Smooth muscle cell (in vitro differentiated cells): ENCODE results near the gene BMX. TPM values are rescaled to one million over a fixed set of nuclear protein-coding genes. Genes with fewer than 3 reads are reported as not detected.

ENCODE experiments used
- DNase-seq: peaks from one replicate; lab custom pipeline; 2025; ENCODE audit not compliant: unreplicated experiment; lab: John Stamatoyannopoulos, UW
- H2AFZ ChIP-seq: fragments of 200-600 bp; sonication (generic); 2 replicates; pipeline ENCODE4 v1.6.0; 2016; ENCODE audit warnings: antibody characterized with exemption, low read depth, mild to moderate bottlenecking
- H3F3A ChIP-seq: fragments of 200-600 bp; sonication (generic); 2 replicates; pipeline ENCODE4 v1.6.0; 2017; ENCODE audit warnings: antibody characterized with exemption, low read depth
- H3K27ac ChIP-seq: fragments of 200-600 bp; sonication (generic); 2 replicates; pipeline ENCODE4 v1.5.1; 2016; ENCODE audit warnings: low read depth, mild to moderate bottlenecking
- H3K27me3 ChIP-seq: fragments of 200-600 bp; sonication (generic); 2 replicates; pipeline ENCODE4 v1.6.1; 2016; ENCODE audit warnings: low read depth, mild to moderate bottlenecking
- H3K36me3 ChIP-seq: fragments of 200-600 bp; sonication (generic); 2 replicates; pipeline ENCODE4 v1.5.1; 2016; ENCODE audit warnings: low read depth
- H3K4me1 ChIP-seq: fragments of 200-600 bp; sonication (generic); 2 replicates; pipeline ENCODE4 v1.5.1; 2016; ENCODE audit warnings: low read depth
- H3K4me2 ChIP-seq: fragments of 200-600 bp; sonication (generic); 2 replicates; pipeline ENCODE4 v1.6.0; 2016; ENCODE audit warnings: mild to moderate bottlenecking
- H3K4me3 ChIP-seq: fragments of 200-600 bp; sonication (generic); 2 replicates; pipeline ENCODE4 v1.5.1; 2016; ENCODE audit warnings: mild to moderate bottlenecking
- H3K79me2 ChIP-seq: fragments of 200-600 bp; sonication (generic); 2 replicates; pipeline ENCODE4 v1.6.0; 2016; ENCODE audit warnings: low read depth, mild to moderate bottlenecking
- H3K9ac ChIP-seq: fragments of 200-600 bp; sonication (generic); 2 replicates; pipeline ENCODE4 v1.6.0; 2016; ENCODE audit warnings: low read depth
- H3K9me3 ChIP-seq: fragments of 200-600 bp; sonication (generic); replicated peaks from 2 replicates; pipeline ENCODE4 v1.5.1; 2016; ENCODE audit warnings: low read depth
- H4K20me1 ChIP-seq: fragments of 200-600 bp; sonication (generic); 2 replicates; pipeline ENCODE4 v1.6.0; 2016; ENCODE audit warnings: low read depth
- WGBS: methylation state at CpG from one replicate; pipeline ENCODE4 v1.1.7; 2016; ENCODE audit warnings: low lambda C conversion rate; 5-methylcytosine and 5-hydroxymethylcytosine counted together
- polyA plus RNA-seq: library from polyadenylated mRNA; unstranded; fragments of >200 nt; fragmentation: Nextera tagmentation; extraction: Ambion mirVana; gene quantifications from 2 replicates; pipeline ENCODE4 v1.2.1, GENCODE V29; 2016
- total RNA-seq: library from RNA; depleted of rRNA; stranded (reverse); fragments of >200 nt; gene quantifications from 2 replicates; pipeline ENCODE4 v1.2.3, GENCODE V29; 2014
- TF ChIP-seq, protein P1 (sequence below): fragments of 200-600 bp; sonication (generic); IDR thresholded peaks from 2 replicates; pipeline ENCODE4 v1.5.1; 2017; ENCODE audit warnings: borderline replicate concordance, mild to moderate bottlenecking, antibody characterized with exemption; ENCODE audit not compliant: insufficient read depth, poor library complexity, severe bottlenecking

Gene BMX
- total and polyA plus RNA-seq, 2 experiments from 2014 or later, result not detected

DNA sequence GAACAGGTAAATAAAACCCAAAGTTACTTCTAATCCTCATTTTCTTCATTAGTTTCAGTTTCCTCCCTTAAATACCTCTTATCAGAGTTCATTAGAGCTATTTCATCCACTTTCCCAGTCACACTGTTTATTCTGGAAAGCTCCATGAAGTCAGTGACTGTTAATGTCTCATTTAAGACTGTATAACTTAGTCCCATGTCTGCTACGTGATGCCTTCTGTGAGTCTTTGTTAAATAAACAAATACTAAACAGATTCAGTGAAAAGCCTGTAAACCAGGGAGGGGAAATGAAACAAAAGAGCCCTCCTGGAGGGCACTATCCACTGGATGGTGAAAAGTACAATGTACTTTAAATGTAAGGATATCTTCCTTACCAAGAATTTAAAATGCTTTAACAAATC, 75.4 kb downstream of the BMX start:
- Histone ChIP-seq H3K27ac (peak overlapping the region; percentile 78), H4K20me1 (no peaks in the 10 kb centered on the region), H3K36me3 (no peaks in the 10 kb centered on the region), H2AFZ (peak overlapping the region; percentile 81), H3K4me1 (peaks cover 34% of the 10 kb centered on the region), H3F3A (peaks cover 24% of the 10 kb centered on the region), H3K79me2 (no peaks in the 10 kb centered on the region), H3K9ac (peak overlapping the region; percentile 4), H3K4me2 (peak overlapping the region; percentile 73), H3K27me3 (no peaks in the 10 kb centered on the region), H3K4me3 (peak overlapping the region; percentile 15), H3K9me3 (no peaks in the 10 kb centered on the region)
- WGBS, result 18% methylated on average over 1 of the region's 1 CpG
- TF ChIP-seq, protein P1, sequence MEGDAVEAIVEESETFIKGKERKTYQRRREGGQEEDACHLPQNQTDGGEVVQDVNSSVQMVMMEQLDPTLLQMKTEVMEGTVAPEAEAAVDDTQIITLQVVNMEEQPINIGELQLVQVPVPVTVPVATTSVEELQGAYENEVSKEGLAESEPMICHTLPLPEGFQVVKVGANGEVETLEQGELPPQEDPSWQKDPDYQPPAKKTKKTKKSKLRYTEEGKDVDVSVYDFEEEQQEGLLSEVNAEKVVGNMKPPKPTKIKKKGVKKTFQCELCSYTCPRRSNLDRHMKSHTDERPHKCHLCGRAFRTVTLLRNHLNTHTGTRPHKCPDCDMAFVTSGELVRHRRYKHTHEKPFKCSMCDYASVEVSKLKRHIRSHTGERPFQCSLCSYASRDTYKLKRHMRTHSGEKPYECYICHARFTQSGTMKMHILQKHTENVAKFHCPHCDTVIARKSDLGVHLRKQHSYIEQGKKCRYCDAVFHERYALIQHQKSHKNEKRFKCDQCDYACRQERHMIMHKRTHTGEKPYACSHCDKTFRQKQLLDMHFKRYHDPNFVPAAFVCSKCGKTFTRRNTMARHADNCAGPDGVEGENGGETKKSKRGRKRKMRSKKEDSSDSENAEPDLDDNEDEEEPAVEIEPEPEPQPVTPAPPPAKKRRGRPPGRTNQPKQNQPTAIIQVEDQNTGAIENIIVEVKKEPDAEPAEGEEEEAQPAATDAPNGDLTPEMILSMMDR, result no peak
- DNase-seq, result no peak

DNA sequence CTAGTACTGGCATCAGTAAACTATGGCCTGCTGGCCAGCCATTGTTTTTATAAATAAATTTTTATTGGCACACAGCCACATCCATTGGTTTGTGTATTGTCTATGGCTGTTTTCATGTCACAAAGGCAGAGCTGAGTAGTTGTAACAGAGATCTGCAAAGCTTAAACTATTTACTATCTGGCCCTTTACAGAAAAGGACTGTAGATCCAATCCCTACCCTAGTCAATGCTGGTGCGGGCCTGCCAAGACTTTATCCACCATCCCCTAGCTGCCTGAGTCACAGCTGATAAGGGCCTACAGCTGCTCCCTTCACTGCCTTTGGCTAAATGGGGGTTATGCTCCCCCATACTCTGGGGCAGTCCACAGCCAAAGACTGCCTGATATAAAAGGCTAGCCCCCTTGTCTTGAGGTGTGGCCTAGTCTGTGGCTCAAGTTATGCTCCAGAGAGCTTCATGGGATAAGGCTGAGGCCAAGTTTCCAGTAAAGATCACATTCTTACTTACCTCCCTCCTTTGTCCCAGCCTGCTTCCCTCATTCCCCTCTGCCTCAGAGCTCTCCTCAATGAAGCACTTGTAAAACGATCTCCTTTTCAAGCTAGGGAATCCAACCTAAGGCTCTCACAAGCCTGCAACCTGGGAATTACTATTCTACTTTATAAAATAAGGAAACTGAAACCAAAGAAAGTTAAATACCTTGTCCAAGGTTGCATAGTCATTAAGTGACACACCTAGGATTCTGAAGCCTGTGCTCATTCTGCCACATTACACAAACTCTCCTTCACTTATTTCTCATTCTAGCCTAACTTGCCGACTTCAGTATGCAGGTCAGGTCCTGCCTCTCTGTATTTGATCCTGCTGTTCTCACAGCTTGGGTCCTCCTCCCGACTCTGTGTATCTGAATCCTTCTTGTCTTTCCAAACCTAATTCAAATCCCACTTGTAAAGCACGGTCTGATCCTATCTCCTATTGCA, 79.5 kb downstream of the BMX start:
- H3K79me2 ChIP-seq, result no peaks in the 10 kb centered on the region
- H3K27ac ChIP-seq, result peak overlapping the region; percentile 69
- H2AFZ ChIP-seq, result peak overlapping the region; percentile 41
- H3K9me3 ChIP-seq, result no peaks in the 10 kb centered on the region
- peak; percentile 13 for DNase-seq
- peaks cover 34% of the 10 kb centered on the region for H3K4me1 ChIP-seq
- H3F3A ChIP-seq, result peaks cover 26% of the 10 kb centered on the region
- H3K4me2 ChIP-seq, result peak overlapping the region; percentile 40
- TF ChIP-seq, protein P1, result no peak
- no peak overlapping the region for H3K9ac ChIP-seq
- H3K4me3 ChIP-seq, result no peak overlapping the region
- no peaks in the 10 kb centered on the region for H4K20me1 ChIP-seq
- H3K27me3 ChIP-seq, result no peaks in the 10 kb centered on the region
- no peaks in the 10 kb centered on the region for H3K36me3 ChIP-seq
- 46% methylated on average over 5 of the region's 5 CpGs for WGBS

DNA sequence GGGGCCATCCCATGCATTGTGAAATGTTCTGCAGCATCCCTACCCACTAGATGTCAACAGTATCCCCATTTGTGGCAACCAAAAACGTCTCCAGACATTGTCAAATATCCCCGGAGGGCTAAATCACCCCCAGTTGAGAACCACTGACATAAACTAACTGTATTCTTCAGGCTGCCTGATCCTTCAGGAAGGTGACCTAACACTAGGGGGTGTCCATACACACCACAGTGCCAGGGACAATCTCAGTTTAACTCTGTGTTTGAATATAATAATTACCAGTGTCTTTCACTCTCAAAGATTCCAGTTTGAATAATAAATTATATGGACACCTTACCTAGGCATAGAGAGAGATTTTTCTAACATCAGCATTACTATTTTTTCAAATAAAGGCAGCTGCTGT, 93.8 kb downstream of the BMX start:
- DNase-seq, result no peak
- TF ChIP-seq, protein P1, result peak; percentile 4

More for the DNA sequence above, 93.8 kb downstream of the BMX start:
- no peaks in the 10 kb centered on the region for H3K27me3 ChIP-seq
- H3K36me3 ChIP-seq, result no peaks in the 10 kb centered on the region
- no peak overlapping the region for H3K9ac ChIP-seq
- WGBS, result 60% methylated on average over 2 of the region's 2 CpGs
- H3K79me2 ChIP-seq, result no peaks in the 10 kb centered on the region
- no peaks in the 10 kb centered on the region for H3F3A ChIP-seq
- H3K4me2 ChIP-seq, result no peak overlapping the region
- H4K20me1 ChIP-seq, result no peaks in the 10 kb centered on the region
- H3K9me3 ChIP-seq, result no peaks in the 10 kb centered on the region
- no peak overlapping the region for H3K4me3 ChIP-seq
- H3K27ac ChIP-seq, result no peak overlapping the region
- no peaks in the 10 kb centered on the region for H3K4me1 ChIP-seq
- H2AFZ ChIP-seq, result peak overlapping the region; percentile 0
